Body of pancreas (tissue), 4 donors: ENCODE results near the gene OR6B2.

Experiments used
- CTCF ChIP-seq, 7 experiments: fragments of 450-650 bp in 4 of 7; fragments of 200-600 bp in 3 of 7; sonication (generic) in 3 of 7; IDR thresholded peaks; one replicate each; pipeline ENCODE4 v1.5.1; 2016 to 2019; ENCODE audit warnings: antibody characterized with exemption in 7 of 7
- POLR2A ChIP-seq, 3 donors: fragments of 450-650 bp; IDR thresholded peaks; one replicate each; pipeline ENCODE4 v1.6.1; 2016; ENCODE audit warnings: antibody characterized with exemption in 3 of 3, mild to moderate bottlenecking in 2 of 3

GRCh38 chr2:240060977-240061591 lies 30.9 kb upstream of the OR6B2 start:
- peak; percentile 21 to 72 (median 62) for TF ChIP-seq CTCF (IDR thresholded peaks at IDR 0.05)
- no peak for TF ChIP-seq POLR2A (IDR thresholded peaks at IDR 0.05)
